KMS-11 (cell line): ENCODE measurements around the gene PLXNA2.

ENCODE experiments used
- H2AFZ ChIP-seq: fragments of 200-600 bp; sonication (generic); 2 replicates; pipeline ENCODE4 v1.6.1; 2016; ENCODE audit warnings: antibody characterized with exemption, mixed run types, low read depth
- H3K27ac ChIP-seq: fragments of 200-600 bp; sonication (generic); 2 replicates; pipeline ENCODE4 v1.6.1; 2016; ENCODE audit warnings: mild to moderate bottlenecking, mixed run types
- H3K27me3 ChIP-seq: fragments of 200-600 bp; sonication (generic); 2 replicates; pipeline ENCODE4 v1.6.1; 2017; ENCODE audit warnings: mild to moderate bottlenecking, low read depth, mixed run types, moderate library complexity; ENCODE audit not compliant: insufficient read depth
- H3K36me3 ChIP-seq: fragments of 200-600 bp; sonication (generic); 2 replicates; pipeline ENCODE4 v1.6.1; 2017; ENCODE audit warnings: mild to moderate bottlenecking, mixed run types; ENCODE audit not compliant: insufficient read depth
- H3K4me1 ChIP-seq: fragments of 200-600 bp; sonication (generic); 2 replicates; pipeline ENCODE4 v1.6.1; 2016; ENCODE audit warnings: mild to moderate bottlenecking, low read depth, mixed run types; ENCODE audit not compliant: poor library complexity, severe bottlenecking
- H3K4me2 ChIP-seq: fragments of 200-600 bp; sonication (generic); 2 replicates; pipeline ENCODE4 v1.7.0; 2016; ENCODE audit warnings: mild to moderate bottlenecking, mixed run types
- H3K4me3 ChIP-seq: fragments of 200-600 bp; sonication (generic); IDR thresholded peaks from 2 replicates; pipeline ENCODE4 v1.6.1; 2017; ENCODE audit warnings: low read depth, low read length, mixed read lengths; ENCODE audit not compliant: insufficient read depth
- H3K79me2 ChIP-seq: fragments of 200-600 bp; sonication (generic); 2 replicates; pipeline ENCODE4 v1.6.1; 2016; ENCODE audit warnings: low read depth, mixed run types; ENCODE audit not compliant: insufficient read depth
- H3K9ac ChIP-seq: fragments of 200-600 bp; sonication (generic); 2 replicates; pipeline ENCODE4 v1.6.1; 2016; ENCODE audit warnings: mild to moderate bottlenecking, mixed run types
- H4K20me1 ChIP-seq: fragments of 200-600 bp; sonication (generic); 2 replicates; pipeline ENCODE4 v1.6.1; 2016; ENCODE audit warnings: mild to moderate bottlenecking, mixed run types; ENCODE audit not compliant: insufficient read depth
- CTCF ChIP-seq: fragments of 200-600 bp; sonication (generic); conservative IDR thresholded peaks from 2 replicates; pipeline ENCODE4 v1.6.1; 2017; ENCODE audit warnings: low read depth, mild to moderate bottlenecking, antibody characterized with exemption, low read length, moderate library complexity, mixed read lengths

The PLXNA2 gene

GRCh38 chr1:208122612-208123358 is 121.4 kb downstream of the PLXNA2 start:
- no peak overlapping the region for H3K4me3 ChIP-seq
- H3K79me2 ChIP-seq, result no peaks in the 10 kb centered on the region
- no peaks in the 10 kb centered on the region for H3K27me3 ChIP-seq
- H3K4me1 ChIP-seq, result no peaks in the 10 kb centered on the region
- no peak overlapping the region for H3K9ac ChIP-seq
- H4K20me1 ChIP-seq, result no peaks in the 10 kb centered on the region
- H3K36me3 ChIP-seq, result no peaks in the 10 kb centered on the region
- TF ChIP-seq CTCF, result no peak
- no peak overlapping the region for H3K4me2 ChIP-seq
- H2AFZ ChIP-seq, result no peak overlapping the region
- no peak overlapping the region for H3K27ac ChIP-seq

- no peak overlapping the region for H3K27ac ChIP-seq
- no peak overlapping the region for H3K4me3 ChIP-seq
- H3K4me1 ChIP-seq, result no peaks in the 10 kb centered on the region
- H3K79me2 ChIP-seq, result no peaks in the 10 kb centered on the region
- H2AFZ ChIP-seq, result no peak overlapping the region
- H4K20me1 ChIP-seq, result no peaks in the 10 kb centered on the region
- no peaks in the 10 kb centered on the region for H3K27me3 ChIP-seq
- H3K4me2 ChIP-seq, result no peak overlapping the region
- no peak for TF ChIP-seq CTCF
- no peak overlapping the region for H3K9ac ChIP-seq
- no peaks in the 10 kb centered on the region for H3K36me3 ChIP-seq
Measured at GRCh38 chr1:208121813-208122364, 122.3 kb downstream of the PLXNA2 start.

- TF ChIP-seq CTCF, result no peak
- Histone ChIP-seq H3K79me2 (no peaks in the 10 kb centered on the region), H3K4me3 (no peak overlapping the region), H3K9ac (no peak overlapping the region), H3K4me1 (no peaks in the 10 kb centered on the region), H3K36me3 (no peaks in the 10 kb centered on the region), H4K20me1 (no peaks in the 10 kb centered on the region), H2AFZ (no peak overlapping the region), H3K4me2 (no peak overlapping the region), H3K27ac (no peak overlapping the region), H3K27me3 (no peaks in the 10 kb centered on the region)
Measured at GRCh38 chr1:208120431-208120790, 123.8 kb downstream of the PLXNA2 start.

GRCh38 chr1:208118841-208119606 is 125.2 kb downstream of the PLXNA2 start:
- no peak for TF ChIP-seq CTCF
- no peaks in the 10 kb centered on the region for H3K79me2 ChIP-seq
- no peaks in the 10 kb centered on the region for H3K4me1 ChIP-seq
- H3K27ac ChIP-seq, result no peak overlapping the region
- no peak overlapping the region for H3K4me3 ChIP-seq
- no peak overlapping the region for H3K4me2 ChIP-seq
- no peak overlapping the region for H2AFZ ChIP-seq
- H3K36me3 ChIP-seq, result no peaks in the 10 kb centered on the region
- no peaks in the 10 kb centered on the region for H4K20me1 ChIP-seq
- no peak overlapping the region for H3K9ac ChIP-seq
- H3K27me3 ChIP-seq, result no peaks in the 10 kb centered on the region
